ENCODE measurements around the gene NGRN.

GRCh38 chr15:90234096-90234988 is 31.1 kb upstream of the NGRN start, which contains the start of gene GDPGP1:
- no peak for TF ChIP-seq CTCF (conservative IDR thresholded peaks at IDR 0.05)
- no peak for TF ChIP-seq EZH2 (IDR thresholded peaks at IDR 0.05; ENCODE audit: low read depth)
